GM19023 (cell line): ENCODE results near the gene S100Z.
"Not testable (repeated sequence)": the region's sequence is repeated elsewhere in the genome, so short reads cannot be mapped to it uniquely, and the experiment has no call there.

Source experiments
- ATAC-seq: cut with Tn5 transposase; IDR thresholded peaks from one replicate; pipeline ENCODE4 v1.9.1; 2021; ENCODE audit warnings: mild to moderate bottlenecking, moderate library complexity; ENCODE audit not compliant: unreplicated experiment

Gene S100Z

GRCh38 chr5:76822105-76822731 lies 27.6 kb upstream of the S100Z start:
- ATAC-seq = not testable (repeated sequence)

- not testable (repeated sequence) for ATAC-seq
These were observed 23.4 kb upstream of the S100Z start for GRCh38 chr5:76826416-76826815.

GRCh38 chr5:76831110-76831452 lies 18.7 kb upstream of the S100Z start:
- no peak for ATAC-seq

GRCh38 chr5:76836181-76836580 lies 13.6 kb upstream of the S100Z start:
- no peak for ATAC-seq

- ATAC-seq = no peak
These were observed 13.2 kb upstream of the S100Z start for GRCh38 chr5:76836585-76836984.

GRCh38 chr5:76838481-76839261 lies 11.1 kb upstream of the S100Z start:
- no peak for ATAC-seq

- no peak for ATAC-seq
These were observed 8.5 kb upstream of the S100Z start for GRCh38 chr5:76841361-76841760.

GRCh38 chr5:76845890-76846289 lies 3.9 kb upstream of the S100Z start:
- no peak for ATAC-seq

GRCh38 chr5:76850543-76851145 lies 830 bp downstream of the S100Z start:
- ATAC-seq = no peak

GRCh38 chr5:76851728-76852369 lies 2.0 kb downstream of the S100Z start:
- no peak for ATAC-seq

GRCh38 chr5:76852772-76853171 lies 3.0 kb downstream of the S100Z start:
- ATAC-seq = no peak

GRCh38 chr5:76853741-76854140 lies 3.9 kb downstream of the S100Z start:
- not testable (repeated sequence) for ATAC-seq

GRCh38 chr5:76854644-76855043 lies 4.8 kb downstream of the S100Z start:
- no peak for ATAC-seq

- ATAC-seq = peak; percentile 42
These were observed 5.7 kb downstream of the S100Z start for GRCh38 chr5:76855501-76855900.

- peak; percentile 65 for ATAC-seq
These were observed 6.1 kb downstream of the S100Z start for GRCh38 chr5:76855961-76856360.

GRCh38 chr5:76856800-76857199 lies 7.0 kb downstream of the S100Z start:
- not testable (repeated sequence) for ATAC-seq

- no peak for ATAC-seq
These were observed 9.9 kb downstream of the S100Z start for GRCh38 chr5:76859591-76860247.

- no peak for ATAC-seq
These were observed 11.8 kb downstream of the S100Z start for GRCh38 chr5:76861612-76862011.

GRCh38 chr5:76863001-76863400 lies 13.2 kb downstream of the S100Z start:
- ATAC-seq = no peak

GRCh38 chr5:76866503-76866902 lies 16.7 kb downstream of the S100Z start:
- ATAC-seq = no peak

GRCh38 chr5:76867038-76867437 lies 17.2 kb downstream of the S100Z start:
- no peak for ATAC-seq
